Neural cell (in vitro differentiated cells): ENCODE data around the gene EPB41L2.

Experiments used
- CTCF ChIP-seq: fragments of 450-650 bp; IDR thresholded peaks from 2 replicates; pipeline ENCODE4 v1.5.1; 2014; ENCODE audit warnings: antibody characterized with exemption, mild to moderate bottlenecking, moderate library complexity; ENCODE audit not compliant: poor library complexity, severe bottlenecking
- POLR2AphosphoS5 ChIP-seq: IDR thresholded peaks from 2 replicates; pipeline ENCODE4 v1.6.1; 2012

- TF ChIP-seq POLR2AphosphoS5, result no peak
- no peak for TF ChIP-seq CTCF
Measured at GRCh38 chr6:130971504-130971903, 91.5 kb downstream of the EPB41L2 start.
